Stomach (tissue), 4 donors: ENCODE data around the gene GPATCH3.

Experiments used
- EP300 ChIP-seq: sonication (generic); formaldehyde crosslinking; IDR thresholded peaks from one replicate; pipeline ENCODE4 v1.6.1; 2017; ENCODE audit warnings: antibody characterized with exemption
- POLR2A ChIP-seq, 4 donors: fragments of 450-650 bp; IDR thresholded peaks; one replicate each; pipeline ENCODE4 v1.6.1; 2016; ENCODE audit warnings: antibody characterized with exemption in 4 of 4, control low read depth in 2 of 4, mild to moderate bottlenecking in 1 of 4, moderate library complexity in 1 of 4
- POLR2AphosphoS5 ChIP-seq, 3 donors: sonication (generic); formaldehyde crosslinking; IDR thresholded peaks; one replicate each; pipeline ENCODE4 v1.6.1; 2016; ENCODE audit warnings: antibody characterized with exemption in 3 of 3
- TF ChIP-seq, protein P1 (sequence below), 7 experiments: fragments of 450-650 bp in 4 of 7; fragments of 200-600 bp in 3 of 7; sonication (generic) in 3 of 7; IDR thresholded peaks; one replicate each; pipeline ENCODE4 v1.5.1; 2016 to 2019; ENCODE audit warnings: antibody characterized with exemption in 7 of 7, control low read depth in 2 of 7, mild to moderate bottlenecking in 1 of 7

DNA sequence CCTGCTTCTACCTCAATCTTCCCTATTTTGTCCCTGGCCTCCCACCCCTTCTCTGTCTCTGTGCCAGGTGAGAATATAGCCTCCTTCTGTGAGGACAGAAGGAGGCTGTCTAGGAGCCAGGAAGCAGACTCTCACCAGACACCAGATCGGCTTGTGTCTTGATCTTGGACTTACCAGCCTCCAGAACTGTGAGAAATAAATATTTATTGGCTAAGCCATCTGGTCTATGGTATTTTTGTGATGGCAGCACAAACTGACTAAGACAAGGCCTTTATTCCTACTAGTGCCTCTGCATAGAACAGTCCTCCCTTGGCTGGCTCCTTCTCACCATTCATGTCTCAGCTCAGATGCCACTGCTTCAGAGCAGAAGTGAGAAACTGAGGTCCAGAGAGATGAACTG is 12.0 kb downstream of the GPATCH3 start:
- no peak for TF ChIP-seq POLR2A (IDR thresholded peaks at IDR 0.05)
- TF ChIP-seq, protein P1, sequence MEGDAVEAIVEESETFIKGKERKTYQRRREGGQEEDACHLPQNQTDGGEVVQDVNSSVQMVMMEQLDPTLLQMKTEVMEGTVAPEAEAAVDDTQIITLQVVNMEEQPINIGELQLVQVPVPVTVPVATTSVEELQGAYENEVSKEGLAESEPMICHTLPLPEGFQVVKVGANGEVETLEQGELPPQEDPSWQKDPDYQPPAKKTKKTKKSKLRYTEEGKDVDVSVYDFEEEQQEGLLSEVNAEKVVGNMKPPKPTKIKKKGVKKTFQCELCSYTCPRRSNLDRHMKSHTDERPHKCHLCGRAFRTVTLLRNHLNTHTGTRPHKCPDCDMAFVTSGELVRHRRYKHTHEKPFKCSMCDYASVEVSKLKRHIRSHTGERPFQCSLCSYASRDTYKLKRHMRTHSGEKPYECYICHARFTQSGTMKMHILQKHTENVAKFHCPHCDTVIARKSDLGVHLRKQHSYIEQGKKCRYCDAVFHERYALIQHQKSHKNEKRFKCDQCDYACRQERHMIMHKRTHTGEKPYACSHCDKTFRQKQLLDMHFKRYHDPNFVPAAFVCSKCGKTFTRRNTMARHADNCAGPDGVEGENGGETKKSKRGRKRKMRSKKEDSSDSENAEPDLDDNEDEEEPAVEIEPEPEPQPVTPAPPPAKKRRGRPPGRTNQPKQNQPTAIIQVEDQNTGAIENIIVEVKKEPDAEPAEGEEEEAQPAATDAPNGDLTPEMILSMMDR (IDR thresholded peaks at IDR 0.05) = no peak
- TF ChIP-seq POLR2AphosphoS5 (IDR thresholded peaks at IDR 0.05) = no peak
- no peak for TF ChIP-seq EP300
